ENCODE measurements around the gene OAS2.
"Not testable (repeated sequence)": the region's sequence is repeated elsewhere in the genome, so short reads cannot be mapped to it uniquely, and the experiment has no call there.

OAS2 gene

DNA sequence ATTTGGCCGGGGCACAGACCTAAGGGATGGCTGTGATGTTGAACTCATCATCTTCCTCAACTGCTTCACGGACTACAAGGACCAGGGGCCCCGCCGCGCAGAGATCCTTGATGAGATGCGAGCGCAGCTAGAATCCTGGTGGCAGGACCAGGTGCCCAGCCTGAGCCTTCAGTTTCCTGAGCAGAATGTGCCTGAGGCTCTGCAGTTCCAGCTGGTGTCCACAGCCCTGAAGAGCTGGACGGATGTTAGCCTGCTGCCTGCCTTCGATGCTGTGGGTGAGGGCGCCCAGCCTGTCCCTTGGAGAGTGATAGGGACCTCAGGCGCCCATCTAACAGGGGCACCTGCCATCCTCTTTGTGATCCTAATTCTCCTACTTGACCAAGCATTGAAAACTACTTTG is 27.6 kb upstream of the OAS2 start:
- DNase-seq, result no peak

GRCh38 chr12:112957125-112957524 is 21.2 kb upstream of the OAS2 start:
- not testable (repeated sequence) for DNase-seq

DNA sequence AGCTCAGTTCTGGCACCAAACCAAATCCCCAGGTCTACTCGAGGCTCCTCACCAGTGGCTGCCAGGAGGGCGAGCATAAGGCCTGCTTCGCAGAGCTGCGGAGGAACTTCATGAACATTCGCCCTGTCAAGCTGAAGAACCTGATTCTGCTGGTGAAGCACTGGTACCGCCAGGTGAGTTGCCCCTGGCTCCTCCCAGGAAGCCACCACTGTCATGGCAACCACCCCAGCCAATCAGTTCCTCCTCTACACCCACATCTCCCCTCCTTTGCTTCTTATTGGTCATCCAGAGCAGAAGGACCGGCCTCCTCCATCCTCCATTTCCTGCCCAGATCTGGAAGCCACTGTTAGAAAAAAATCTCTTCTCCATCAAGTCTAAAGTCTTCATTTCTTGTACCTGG is 17.2 kb upstream of the OAS2 start:
- DNase-seq, result no peak

GRCh38 chr12:112961536-112961935 is 16.8 kb upstream of the OAS2 start:
- DNase-seq, result no peak

DNA sequence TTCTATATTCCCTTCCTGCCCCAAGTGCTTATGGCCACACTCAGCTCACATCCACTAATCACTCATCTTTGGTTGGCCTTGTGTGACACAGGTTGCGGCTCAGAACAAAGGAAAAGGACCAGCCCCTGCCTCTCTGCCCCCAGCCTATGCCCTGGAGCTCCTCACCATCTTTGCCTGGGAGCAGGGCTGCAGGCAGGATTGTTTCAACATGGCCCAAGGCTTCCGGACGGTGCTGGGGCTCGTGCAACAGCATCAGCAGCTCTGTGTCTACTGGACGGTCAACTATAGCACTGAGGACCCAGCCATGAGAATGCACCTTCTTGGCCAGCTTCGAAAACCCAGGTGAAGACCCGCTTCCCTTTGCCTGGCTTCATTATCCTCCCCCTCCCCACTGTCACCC is 15.8 kb upstream of the OAS2 start:
- no peak for DNase-seq

DNA sequence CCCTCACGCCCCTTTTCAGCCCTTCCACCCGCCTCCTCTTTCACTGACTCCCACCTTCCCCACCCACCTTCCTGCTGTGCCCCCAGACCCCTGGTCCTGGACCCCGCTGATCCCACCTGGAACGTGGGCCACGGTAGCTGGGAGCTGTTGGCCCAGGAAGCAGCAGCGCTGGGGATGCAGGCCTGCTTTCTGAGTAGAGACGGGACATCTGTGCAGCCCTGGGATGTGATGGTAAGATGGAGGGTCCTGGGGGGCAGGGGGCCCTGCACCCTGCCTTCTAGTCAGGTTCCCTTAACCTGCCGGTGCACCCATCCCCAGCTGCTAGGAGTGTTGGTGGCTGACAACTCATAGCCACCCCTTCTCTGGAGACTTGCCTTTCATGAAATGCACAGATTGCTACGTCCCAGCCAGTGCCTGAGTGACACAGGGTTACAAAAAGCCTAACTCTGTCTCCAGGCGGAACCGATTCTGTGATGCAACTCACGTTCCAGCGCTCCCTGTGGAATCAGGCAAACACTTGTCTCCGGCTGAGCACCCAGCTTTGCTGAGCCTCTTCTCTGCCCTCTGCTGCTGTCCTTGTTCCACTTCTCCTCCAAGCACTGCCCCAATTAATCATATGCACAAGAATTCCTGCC is 15.0 kb upstream of the OAS2 start:
- DNase-seq, result peak in 15 of 56 donors; percentile 5 to 46 (median 17)

- DNase-seq, result no peak
These were observed 14.2 kb upstream of the OAS2 start for GRCh38 chr12:112964067-112964670.

GRCh38 chr12:112964915-112965314 is 13.4 kb upstream of the OAS2 start:
- DNase-seq, result no peak

GRCh38 chr12:112965643-112966042 is 12.7 kb upstream of the OAS2 start:
- no peak for DNase-seq

DNA sequence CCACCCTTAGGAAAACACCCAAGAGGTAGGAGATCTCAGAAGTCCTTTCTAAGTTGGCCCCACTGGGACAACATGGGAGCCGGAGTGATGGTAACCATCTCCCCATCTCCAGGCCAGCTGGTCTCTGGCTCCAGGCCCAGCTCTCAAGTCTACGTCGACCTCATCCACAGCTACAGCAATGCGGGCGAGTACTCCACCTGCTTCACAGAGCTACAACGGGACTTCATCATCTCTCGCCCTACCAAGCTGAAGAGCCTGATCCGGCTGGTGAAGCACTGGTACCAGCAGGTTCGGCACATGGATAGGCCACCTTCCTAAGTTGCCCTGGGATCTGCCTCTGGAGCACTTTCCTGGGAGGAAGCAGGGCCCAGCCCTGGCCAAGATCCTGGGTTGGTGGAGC is 11.0 kb upstream of the OAS2 start:
- no peak for DNase-seq

GRCh38 chr12:112967858-112968257 is 10.5 kb upstream of the OAS2 start:
- no peak for DNase-seq

DNA sequence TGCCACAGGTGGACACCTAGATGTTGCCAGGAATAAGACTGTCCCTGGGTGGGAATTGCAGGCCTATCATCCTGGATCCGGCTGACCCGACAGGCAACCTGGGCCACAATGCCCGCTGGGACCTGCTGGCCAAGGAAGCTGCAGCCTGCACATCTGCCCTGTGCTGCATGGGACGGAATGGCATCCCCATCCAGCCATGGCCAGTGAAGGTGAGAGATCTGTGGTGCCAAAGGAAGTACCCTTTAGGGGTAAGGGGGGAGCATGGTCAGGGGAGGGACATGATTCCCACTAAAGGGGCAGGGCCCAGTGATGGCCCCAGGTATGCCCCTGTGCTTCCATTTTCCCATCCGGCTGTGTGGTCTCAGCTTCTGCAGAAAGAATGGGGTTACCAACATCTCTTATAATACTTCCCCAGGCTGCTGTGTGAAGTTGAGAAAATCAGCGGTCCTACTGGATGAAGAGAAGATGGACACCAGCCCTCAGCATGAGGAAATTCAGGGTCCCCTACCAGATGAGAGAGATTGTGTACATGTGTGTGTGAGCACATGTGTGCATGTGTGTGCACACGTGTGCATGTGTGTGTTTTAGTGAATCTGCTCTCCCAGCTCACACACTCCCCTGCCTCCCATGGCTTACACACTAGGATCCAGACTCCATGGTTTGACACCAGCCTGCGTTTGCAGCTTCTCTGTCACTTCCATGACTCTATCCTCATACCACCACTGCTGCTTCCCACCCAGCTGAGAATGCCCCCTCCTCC is 8.6 kb upstream of the OAS2 start:
- no peak for DNase-seq

DNA sequence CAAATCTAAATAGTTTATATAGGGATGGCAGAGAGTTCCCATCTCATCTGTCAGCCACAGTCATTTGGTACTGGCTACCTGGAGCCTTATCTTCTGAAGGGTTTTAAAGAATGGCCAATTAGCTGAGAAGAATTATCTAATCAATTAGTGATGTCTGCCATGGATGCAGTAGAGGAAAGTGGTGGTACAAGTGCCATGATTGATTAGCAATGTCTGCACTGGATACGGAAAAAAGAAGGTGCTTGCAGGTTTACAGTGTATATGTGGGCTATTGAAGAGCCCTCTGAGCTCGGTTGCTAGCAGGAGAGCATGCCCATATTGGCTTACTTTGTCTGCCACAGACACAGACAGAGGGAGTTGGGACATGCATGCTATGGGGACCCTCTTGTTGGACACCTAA is 7.9 kb upstream of the OAS2 start:
- DNase-seq, result no peak

GRCh38 chr12:112971248-112971647 is 7.1 kb upstream of the OAS2 start:
- DNase-seq, result no peak

DNA sequence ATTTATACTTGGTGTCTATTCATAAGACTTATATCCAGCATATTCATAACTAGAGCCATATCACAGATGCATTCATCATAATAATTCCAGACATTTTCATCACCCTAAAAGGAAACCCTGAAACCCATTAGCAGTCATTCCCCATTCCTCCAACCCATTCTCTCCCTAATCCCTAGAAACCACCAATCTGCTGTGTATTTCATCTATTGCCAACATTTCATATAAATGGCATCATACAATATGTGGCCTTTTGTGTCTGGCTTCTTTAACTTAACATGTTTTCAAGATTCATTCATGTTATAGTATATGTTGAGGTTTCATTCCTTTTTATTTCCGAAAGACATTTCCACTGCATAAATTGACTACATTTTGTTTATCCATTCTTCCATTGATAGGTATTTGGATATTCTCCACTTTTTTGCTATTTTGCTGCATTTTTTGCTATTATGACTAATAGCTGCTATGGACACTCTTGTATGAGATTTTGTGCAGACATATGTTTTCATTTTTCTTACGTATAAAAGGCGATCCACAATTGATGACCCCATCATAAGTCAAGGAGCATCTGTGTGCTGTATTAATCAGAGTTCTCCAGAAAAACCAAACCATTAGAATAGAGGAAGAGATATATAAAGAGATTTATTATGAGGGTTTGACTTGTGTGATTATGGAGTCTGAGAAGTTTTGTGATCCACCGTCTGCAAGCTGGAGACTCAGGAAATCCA is 5.1 kb upstream of the OAS2 start:
- DNase-seq, result no peak

GRCh38 chr12:112973818-112974231 is 4.5 kb upstream of the OAS2 start:
- no peak for DNase-seq

DNA sequence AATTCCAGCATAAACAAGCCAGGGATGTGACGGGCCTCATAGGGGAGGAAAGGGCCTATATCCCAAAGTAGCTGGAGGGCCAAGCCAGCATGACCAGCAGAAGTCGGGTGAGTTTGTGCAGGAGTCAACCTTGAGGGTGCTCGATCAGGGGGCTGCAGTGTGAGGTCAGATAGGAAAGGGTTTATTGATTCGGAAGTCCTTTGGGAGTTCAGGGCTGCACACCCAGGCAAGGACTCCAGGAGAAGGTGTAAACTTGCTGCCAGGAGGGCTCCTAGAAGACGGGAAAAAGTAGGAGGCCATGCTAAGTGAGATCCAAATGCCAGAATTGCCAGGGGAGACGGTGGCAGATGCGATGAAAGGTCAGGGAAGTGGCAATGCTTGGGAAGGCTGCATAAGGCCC is 3.4 kb upstream of the OAS2 start:
- no peak for DNase-seq

GRCh38 chr12:112977139-112977538 is 1.2 kb upstream of the OAS2 start:
- DNase-seq, result no peak

DNA sequence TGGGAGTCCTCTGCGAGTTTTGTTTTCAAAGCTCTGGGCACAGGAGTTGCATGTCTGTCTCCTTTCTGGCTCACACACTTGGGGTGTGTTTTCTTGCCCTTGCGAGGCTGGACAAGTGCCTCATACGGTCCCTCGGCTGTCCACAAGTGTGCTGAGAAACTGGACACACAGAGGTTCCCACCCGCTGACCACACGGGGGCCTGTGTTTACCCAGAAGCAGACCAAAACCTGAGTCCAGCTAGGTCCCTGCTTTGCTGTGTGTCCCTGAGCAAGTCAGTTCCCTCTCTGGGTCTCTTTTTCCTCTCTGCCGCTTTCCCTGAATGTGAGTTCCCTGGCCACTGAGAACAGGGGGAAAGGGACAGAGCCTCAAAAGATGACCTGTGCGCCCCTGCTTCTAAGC is 678 bp upstream of the OAS2 start:
- peak in 3 of 56 donors; percentile 3 to 5 (median 3) for DNase-seq

- peak in 2 of 56 donors; percentile 2 to 16 for DNase-seq
These were observed 842 bp downstream of the OAS2 start for GRCh38 chr12:112979041-112979680.

GRCh38 chr12:112980491-112981158 is 2.3 kb downstream of the OAS2 start:
- no peak for DNase-seq
